Activated CD4-positive, alpha-beta memory T cell treated with anti-CD3 and anti-CD28 coated beads, Interleukin-2, amount 10 ng/mL, durations not matched to agents 7 days and 5 days (primary cell): Measurements from ENCODE around the gene SPTBN1. TPM values are rescaled to one million over a fixed set of nuclear protein-coding genes. Genes with fewer than 3 reads are reported as not detected.

Experiments
- CTCF ChIA-PET: fragments of 350-600 bp; sonication (Branson Sonifier 250); formaldehyde crosslinking; loops from one replicate; lab custom pipeline; 2021; ENCODE audit warnings: antibody characterized with exemption, inconsistent platforms; lab: Charles Lee
- POLR2A ChIA-PET: fragments of 350-600 bp; sonication (Branson Sonifier 250); formaldehyde crosslinking; loops from one replicate; lab custom pipeline; 2021; ENCODE audit warnings: antibody characterized with exemption; lab: Charles Lee
- DNase-seq: peaks from one replicate; pipeline ENCODE4 v3.0.0-alpha.2; 2020
- H3K27ac Mint-ChIP-seq: one replicate; pipeline ENCODE4 v1.8.0; 2021; ENCODE audit warnings: mild to moderate bottlenecking, mixed read lengths
- H3K27me3 Mint-ChIP-seq: one replicate; pipeline ENCODE4 v1.8.0; 2021; ENCODE audit warnings: mixed read lengths
- H3K36me3 Mint-ChIP-seq: one replicate; pipeline ENCODE4 v1.8.0; 2021; ENCODE audit warnings: low read depth, mixed read lengths
- H3K4me1 Mint-ChIP-seq: one replicate; pipeline ENCODE4 v1.8.0; 2021; ENCODE audit warnings: mixed read lengths
- H3K4me3 Mint-ChIP-seq: one replicate; pipeline ENCODE4 v1.8.0; 2021; ENCODE audit warnings: mild to moderate bottlenecking, mixed read lengths
- H3K9me3 Mint-ChIP-seq: one replicate; pipeline ENCODE4 v1.8.0; 2021; ENCODE audit warnings: mixed read lengths
- total RNA-seq, 2 experiments: library from RNA; stranded (reverse); gene quantifications; one replicate each; pipeline ENCODE4 v1.2.3, GENCODE V29; 2021

Gene SPTBN1
- total RNA-seq, 2 experiments from 2014 or later, result 112 TPM

GRCh38 chr2:54534221-54534620 is 78.1 kb downstream of the SPTBN1 start:
- peaks cover 14% of the 10 kb centered on the region for H3K27me3 Mint-ChIP-seq
- DNase-seq, result no peak
- ChIA-PET CTCF (no interaction called here), POLR2A (no interaction called here)
- H3K4me1 Mint-ChIP-seq, result peaks cover 12% of the 10 kb centered on the region
- no peaks in the 10 kb centered on the region for H3K9me3 Mint-ChIP-seq
- H3K27ac Mint-ChIP-seq, result no peak overlapping the region
- H3K4me3 Mint-ChIP-seq, result no peak overlapping the region
- no peaks in the 10 kb centered on the region for H3K36me3 Mint-ChIP-seq

GRCh38 chr2:54534625-54535024 is 78.5 kb downstream of the SPTBN1 start:
- POLR2A ChIA-PET, result no interaction called here
- CTCF ChIA-PET, result no interaction called here
- peaks cover 8% of the 10 kb centered on the region for H3K4me1 Mint-ChIP-seq

GRCh38 chr2:54535599-54536195 is 79.6 kb downstream of the SPTBN1 start:
- H3K4me1 Mint-ChIP-seq, result peaks cover under 1% of the 10 kb centered on the region
- H3K27me3 Mint-ChIP-seq, result peaks cover 17% of the 10 kb centered on the region
- no peaks in the 10 kb centered on the region for H3K9me3 Mint-ChIP-seq
- H3K36me3 Mint-ChIP-seq, result no peaks in the 10 kb centered on the region
- H3K27ac Mint-ChIP-seq, result no peak overlapping the region
- CTCF ChIA-PET, result interaction anchor here (1.2 kb wide), 1 partner anchor 12 kb away, joined by 4 read pairs; no protein-coding TSS in a partner anchor
- H3K4me3 Mint-ChIP-seq, result no peak overlapping the region
- no peak for DNase-seq
- POLR2A ChIA-PET, result interaction anchor here (1.2 kb wide), 1 partner anchor 22 kb away, joined by 4 read pairs; no protein-coding TSS in a partner anchor

More at GRCh38 chr2:54534625-54535024, 78.5 kb downstream of the SPTBN1 start:
- Mint-ChIP-seq H3K9me3 (no peaks in the 10 kb centered on the region), H3K27ac (no peak overlapping the region), H3K27me3 (peaks cover 15% of the 10 kb centered on the region), H3K36me3 (no peaks in the 10 kb centered on the region), H3K4me3 (no peak overlapping the region)
- no peak for DNase-seq

DNA sequence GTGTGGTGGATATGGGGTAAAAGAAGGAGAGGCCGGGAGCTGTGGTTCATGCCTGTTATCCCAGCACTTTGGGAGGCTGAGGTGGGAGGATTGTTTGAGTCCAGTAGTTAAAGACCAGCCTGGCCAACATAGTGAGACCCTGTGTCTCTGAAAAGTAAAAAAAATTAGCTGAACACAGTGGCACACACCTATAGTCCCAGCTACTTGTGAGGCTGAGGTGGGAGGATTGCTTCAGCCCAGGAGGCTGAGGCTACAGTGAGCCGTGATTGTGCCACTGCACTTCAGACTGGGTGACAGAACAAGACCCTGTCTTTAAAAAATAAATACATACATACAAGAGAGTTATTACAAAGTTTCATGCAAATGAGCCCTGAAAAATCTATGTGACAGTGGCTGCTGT is 80.6 kb downstream of the SPTBN1 start:
- Mint-ChIP-seq H3K4me1 (no peaks in the 10 kb centered on the region), H3K4me3 (no peak overlapping the region), H3K36me3 (no peaks in the 10 kb centered on the region), H3K27ac (no peak overlapping the region), H3K27me3 (peaks cover 17% of the 10 kb centered on the region), H3K9me3 (no peaks in the 10 kb centered on the region)
- ChIA-PET POLR2A (interaction anchor here (1.2 kb wide), 1 partner anchor 21 kb away, joined by 4 read pairs; no protein-coding TSS in a partner anchor), CTCF (interaction anchor here (1.2 kb wide), 1 partner anchor 13 kb away, joined by 4 read pairs; no protein-coding TSS in a partner anchor)
- DNase-seq, result no peak

GRCh38 chr2:54538537-54538936 is 82.4 kb downstream of the SPTBN1 start:
- CTCF ChIA-PET, result interaction anchor here (1.6 kb wide), 1 partner anchor 15 kb away, joined by 6 read pairs; no protein-coding TSS in a partner anchor
- no peaks in the 10 kb centered on the region for H3K4me1 Mint-ChIP-seq
- no peaks in the 10 kb centered on the region for H3K36me3 Mint-ChIP-seq
- no peak for DNase-seq
- H3K4me3 Mint-ChIP-seq, result no peak overlapping the region
- no peaks in the 10 kb centered on the region for H3K9me3 Mint-ChIP-seq
- POLR2A ChIA-PET, result interaction anchor here (1.4 kb wide), 1 partner anchor 20 kb away, joined by 5 read pairs; no protein-coding TSS in a partner anchor
- H3K27me3 Mint-ChIP-seq, result peaks cover 18% of the 10 kb centered on the region
- no peak overlapping the region for H3K27ac Mint-ChIP-seq

- ChIA-PET POLR2A (interaction anchor here (1.4 kb wide), 1 partner anchor 19 kb away, joined by 5 read pairs; no protein-coding TSS in a partner anchor), CTCF (interaction anchor here (0.6 to 1.6 kb wide), 2 partner anchors 16 to 634 kb away, joined by 5 to 6 read pairs; no protein-coding TSS in a partner anchor)
- no peaks in the 10 kb centered on the region for H3K36me3 Mint-ChIP-seq
These were observed 83.6 kb downstream of the SPTBN1 start for GRCh38 chr2:54539683-54540082.

GRCh38 chr2:54540194-54540593 is 84.1 kb downstream of the SPTBN1 start:
- peaks cover 14% of the 10 kb centered on the region for H3K27me3 Mint-ChIP-seq
- ChIA-PET CTCF (interaction anchor here (0.6 to 1.6 kb wide), 2 partner anchors 16 to 633 kb away, joined by 5 to 6 read pairs; no protein-coding TSS in a partner anchor), POLR2A (interaction anchor here (1.4 kb wide), 1 partner anchor 18 kb away, joined by 5 read pairs; no protein-coding TSS in a partner anchor)
- DNase-seq, result no peak
- no peaks in the 10 kb centered on the region for H3K4me1 Mint-ChIP-seq
- H3K27ac Mint-ChIP-seq, result no peak overlapping the region
- H3K4me3 Mint-ChIP-seq, result no peak overlapping the region
- no peaks in the 10 kb centered on the region for H3K36me3 Mint-ChIP-seq
- no peaks in the 10 kb centered on the region for H3K9me3 Mint-ChIP-seq

More at GRCh38 chr2:54539683-54540082, 83.6 kb downstream of the SPTBN1 start:
- no peak for DNase-seq
- Mint-ChIP-seq H3K27ac (no peak overlapping the region), H3K4me3 (no peak overlapping the region), H3K9me3 (no peaks in the 10 kb centered on the region), H3K27me3 (peaks cover 16% of the 10 kb centered on the region), H3K4me1 (no peaks in the 10 kb centered on the region)

GRCh38 chr2:54541995-54542394 is 85.9 kb downstream of the SPTBN1 start:
- Mint-ChIP-seq H3K9me3 (no peaks in the 10 kb centered on the region), H3K4me3 (no peak overlapping the region), H3K4me1 (peaks cover 3% of the 10 kb centered on the region), H3K36me3 (no peaks in the 10 kb centered on the region), H3K27ac (no peak overlapping the region), H3K27me3 (peaks cover 9% of the 10 kb centered on the region)
- no peak for DNase-seq
- CTCF ChIA-PET, result no interaction called here
- POLR2A ChIA-PET, result no interaction called here

GRCh38 chr2:54543733-54544396 is 87.7 kb downstream of the SPTBN1 start:
- H3K27ac Mint-ChIP-seq, result no peak overlapping the region
- ChIA-PET CTCF (no interaction called here), POLR2A (no interaction called here)
- H3K27me3 Mint-ChIP-seq, result peaks cover 5% of the 10 kb centered on the region
- DNase-seq, result no peak
- H3K4me1 Mint-ChIP-seq, result peaks cover 3% of the 10 kb centered on the region
- no peaks in the 10 kb centered on the region for H3K9me3 Mint-ChIP-seq
- H3K36me3 Mint-ChIP-seq, result no peaks in the 10 kb centered on the region
- H3K4me3 Mint-ChIP-seq, result no peak overlapping the region

DNA sequence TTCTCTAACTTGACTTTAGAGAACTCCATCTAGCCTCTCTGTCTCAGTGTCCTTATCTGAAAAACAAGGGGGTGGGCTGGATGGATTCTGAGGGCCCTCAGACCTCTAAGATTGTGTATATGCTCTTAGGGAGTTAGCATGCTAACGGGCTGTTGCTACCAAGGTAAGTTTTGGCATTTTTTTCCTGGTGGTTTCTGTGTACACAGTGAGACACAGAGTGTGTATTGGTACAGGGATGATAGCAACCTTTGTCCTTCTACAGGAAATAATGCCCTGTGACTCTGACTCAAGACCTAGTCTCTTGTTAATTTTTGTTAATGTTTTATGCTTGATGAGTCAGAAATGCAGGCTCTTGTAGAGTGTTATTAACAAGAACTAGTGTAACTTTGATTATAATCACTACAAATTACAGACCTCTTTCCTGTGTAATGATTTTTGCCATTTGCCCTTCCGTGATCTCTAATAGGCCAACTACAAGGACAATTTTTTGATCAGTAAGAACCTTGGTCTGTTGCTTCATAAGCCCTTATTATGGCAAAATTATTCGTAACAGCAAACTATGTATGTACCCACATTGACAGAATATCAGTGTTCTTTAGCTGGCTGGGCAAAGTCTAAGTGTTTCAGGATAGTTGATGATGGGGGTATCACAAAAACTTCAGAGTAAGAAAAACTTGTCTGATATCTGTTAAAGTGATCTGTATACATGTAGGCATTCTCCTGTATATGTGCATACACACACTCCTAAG is 89.7 kb downstream of the SPTBN1 start:
- ChIA-PET CTCF (no interaction called here), POLR2A (interaction anchor here (4.7 kb wide), 1 partner anchor 13 kb away, joined by 24 read pairs; no protein-coding TSS in a partner anchor)
- H3K9me3 Mint-ChIP-seq, result no peaks in the 10 kb centered on the region
- peaks cover 3% of the 10 kb centered on the region for H3K4me1 Mint-ChIP-seq
- H3K36me3 Mint-ChIP-seq, result no peaks in the 10 kb centered on the region
- no peak overlapping the region for H3K4me3 Mint-ChIP-seq
- no peak for DNase-seq
- peaks cover 3% of the 10 kb centered on the region for H3K27me3 Mint-ChIP-seq
- no peak overlapping the region for H3K27ac Mint-ChIP-seq

DNA sequence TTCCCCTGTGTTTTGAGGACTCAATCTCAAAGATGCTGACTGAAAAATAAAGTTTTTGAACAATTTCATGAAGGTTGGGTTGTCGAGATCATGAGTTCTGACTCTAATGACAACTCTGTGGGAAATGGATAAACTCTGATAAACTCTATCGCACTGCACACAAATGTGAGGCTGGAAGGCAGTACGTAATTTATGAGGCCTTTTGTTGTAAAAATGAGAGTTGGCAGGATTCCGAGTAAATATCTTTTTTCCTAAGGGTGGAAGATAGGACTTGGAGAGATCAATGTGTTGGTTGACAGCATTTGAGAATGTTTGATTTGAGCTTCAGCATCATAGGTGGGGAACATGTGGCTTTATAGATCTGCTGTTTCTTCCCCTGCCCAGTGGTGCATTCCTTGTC is 90.4 kb downstream of the SPTBN1 start:
- no peak for DNase-seq
- Mint-ChIP-seq H3K9me3 (no peaks in the 10 kb centered on the region), H3K4me3 (no peak overlapping the region), H3K27ac (no peak overlapping the region), H3K4me1 (peaks cover 3% of the 10 kb centered on the region), H3K36me3 (no peaks in the 10 kb centered on the region), H3K27me3 (peaks cover 3% of the 10 kb centered on the region)
- ChIA-PET POLR2A (interaction anchor here (4.7 kb wide), 1 partner anchor 12 kb away, joined by 24 read pairs; no protein-coding TSS in a partner anchor), CTCF (interaction anchor here (1.4 kb wide), 1 partner anchor 15 kb away, joined by 3 read pairs; no protein-coding TSS in a partner anchor)

- DNase-seq, result no peak
- Mint-ChIP-seq H3K9me3 (no peaks in the 10 kb centered on the region), H3K4me3 (no peak overlapping the region), H3K27me3 (peaks cover 3% of the 10 kb centered on the region), H3K4me1 (peaks cover 3% of the 10 kb centered on the region), H3K36me3 (no peaks in the 10 kb centered on the region), H3K27ac (no peak overlapping the region)
- POLR2A ChIA-PET, result interaction anchor here (4.7 kb wide), 1 partner anchor 12 kb away, joined by 24 read pairs; no protein-coding TSS in a partner anchor
- CTCF ChIA-PET, result interaction anchor here (0.6 to 1.4 kb wide), 2 partner anchors 15 to 18 kb away, joined by 3 read pairs; no protein-coding TSS in a partner anchor
These were observed 91.0 kb downstream of the SPTBN1 start for GRCh38 chr2:54546923-54547720.
